Measurements from ENCODE around the gene STOM. TPM values are rescaled to one million over a fixed set of nuclear protein-coding genes. Genes with fewer than 3 reads are reported as not detected.

The STOM gene
- total and polyA plus RNA-seq, 10 of the 15 experiments (the other 5 are each of a cell fraction or from before 2014, with no cell fraction given), result 6.7 to 47.4 (median 39.8) TPM

- ChIA-PET POLR2A (no interaction called here), SMC1A (ENCODE audit: uncharacterized antibody, unreplicated experiment) (interaction anchor here (1.0 kb wide), 1 partner anchor 18 kb away, joined by 3 read pairs; no protein-coding TSS in a partner anchor), CTCF (interaction anchor here (0.8 to 3.3 kb wide), 4 partner anchors 37 to 144 kb away, joined by 3 to 16 read pairs (median 3); no protein-coding TSS in a partner anchor), RAD21 (ENCODE audit: unreplicated experiment) (interaction anchor here (1.7 to 1.8 kb wide), 2 partner anchors 9 to 12 kb away, joined by 3 to 4 read pairs; no protein-coding TSS in a partner anchor)
- TF ChIP-seq POLR2AphosphoS2 (IDR thresholded peaks at IDR 0.05; ENCODE audit: low read depth, low read length) (no peak), GATAD2B (conservative IDR thresholded peaks at IDR 0.05; ENCODE audit: low read depth) (no peak), SIN3A (IDR thresholded peaks at IDR 0.05; ENCODE audit: low read depth, low read length) (no peak), SP1 (IDR thresholded peaks at IDR 0.05; ENCODE audit: low read depth, low read length) (no peak), SKIL (IDR thresholded peaks at IDR 0.05; ENCODE audit: low read depth, poor library complexity, severe bottlenecking) (no peak), CREB1 (IDR thresholded peaks at IDR 0.05; ENCODE audit: low read depth) (no peak), KLF5 (IDR thresholded peaks at IDR 0.05; ENCODE audit: partially characterized antibody) (no peak), IRF4 (IDR thresholded peaks at IDR 0.05; ENCODE audit: low read depth, low read length) (no peak)
- TF ChIP-seq, protein P1, sequence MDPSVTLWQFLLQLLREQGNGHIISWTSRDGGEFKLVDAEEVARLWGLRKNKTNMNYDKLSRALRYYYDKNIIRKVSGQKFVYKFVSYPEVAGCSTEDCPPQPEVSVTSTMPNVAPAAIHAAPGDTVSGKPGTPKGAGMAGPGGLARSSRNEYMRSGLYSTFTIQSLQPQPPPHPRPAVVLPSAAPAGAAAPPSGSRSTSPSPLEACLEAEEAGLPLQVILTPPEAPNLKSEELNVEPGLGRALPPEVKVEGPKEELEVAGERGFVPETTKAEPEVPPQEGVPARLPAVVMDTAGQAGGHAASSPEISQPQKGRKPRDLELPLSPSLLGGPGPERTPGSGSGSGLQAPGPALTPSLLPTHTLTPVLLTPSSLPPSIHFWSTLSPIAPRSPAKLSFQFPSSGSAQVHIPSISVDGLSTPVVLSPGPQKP (IDR thresholded peaks at IDR 0.05; ENCODE audit: low read depth, low read length), result no peak
- TF ChIP-seq, protein P2, sequence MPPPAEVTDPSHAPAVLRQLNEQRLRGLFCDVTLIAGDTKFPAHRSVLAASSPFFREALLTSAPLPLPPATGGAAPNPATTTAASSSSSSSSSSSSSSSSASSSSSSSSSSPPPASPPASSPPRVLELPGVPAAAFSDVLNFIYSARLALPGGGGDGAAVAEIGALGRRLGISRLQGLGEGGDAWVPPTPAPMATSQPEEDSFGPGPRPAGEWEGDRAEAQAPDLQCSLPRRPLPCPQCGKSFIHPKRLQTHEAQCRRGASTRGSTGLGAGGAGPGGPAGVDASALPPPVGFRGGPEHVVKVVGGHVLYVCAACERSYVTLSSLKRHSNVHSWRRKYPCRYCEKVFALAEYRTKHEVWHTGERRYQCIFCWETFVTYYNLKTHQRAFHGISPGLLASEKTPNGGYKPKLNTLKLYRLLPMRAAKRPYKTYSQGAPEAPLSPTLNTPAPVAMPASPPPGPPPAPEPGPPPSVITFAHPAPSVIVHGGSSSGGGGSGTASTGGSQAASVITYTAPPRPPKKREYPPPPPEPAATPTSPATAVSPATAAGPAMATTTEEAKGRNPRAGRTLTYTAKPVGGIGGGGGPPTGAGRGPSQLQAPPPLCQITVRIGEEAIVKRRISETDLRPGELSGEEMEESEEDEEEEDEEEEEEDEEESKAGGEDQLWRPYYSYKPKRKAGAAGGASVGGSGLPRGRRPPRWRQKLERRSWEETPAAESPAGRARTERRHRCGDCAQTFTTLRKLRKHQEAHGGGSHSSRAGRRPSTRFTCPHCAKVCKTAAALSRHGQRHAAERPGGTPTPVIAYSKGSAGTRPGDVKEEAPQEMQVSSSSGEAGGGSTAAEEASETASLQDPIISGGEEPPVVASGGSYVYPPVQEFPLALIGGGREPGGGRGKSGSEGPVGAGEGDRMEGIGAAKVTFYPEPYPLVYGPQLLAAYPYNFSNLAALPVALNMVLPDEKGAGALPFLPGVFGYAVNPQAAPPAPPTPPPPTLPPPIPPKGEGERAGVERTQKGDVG (CRISPR knock-in tag; IDR thresholded peaks at IDR 0.05), result no peak
- in situ Hi-C loops (cut with MboI) (no loop called here), intact Hi-C loops (cut with micrococcal nuclease; ENCODE audit: unreplicated experiment) (no loop called here)
- Histone ChIP-seq H3K27ac (ENCODE audit: control insufficient read depth, insufficient read depth) (no peak overlapping the region), H3K9me3 (replicated peaks; ENCODE audit: control insufficient read depth, insufficient read depth, low read length) (no peaks in the 10 kb centered on the region; the same call in 2 of the 3 replicates), H4K20me1 (ENCODE audit: control insufficient read depth, insufficient read depth) (no peaks in the 10 kb centered on the region), H3K4me1 (ENCODE audit: control insufficient read depth, insufficient read depth, low read length) (peaks cover 29% of the 10 kb centered on the region), H3K79me2 (ENCODE audit: control insufficient read depth, insufficient read depth, low read length) (no peaks in the 10 kb centered on the region; the same call in 1 of the 2 replicates), H3K9ac (ENCODE audit: control insufficient read depth, insufficient read depth, low read length) (no peak overlapping the region), H2AFZ (ENCODE audit: control insufficient read depth, low read depth, low read length) (no peak overlapping the region), H3K4me3 (no peak overlapping the region), H3K36me3 (ENCODE audit: control insufficient read depth in 2 of 2, insufficient read depth in 2 of 2, low read length in 1 of 2) (no peaks in the 10 kb centered on the region), H3K4me2 (ENCODE audit: control insufficient read depth, insufficient read depth) (no peak overlapping the region), H3K27me3 (replicated peaks in 1 of 2; ENCODE audit: control insufficient read depth in 2 of 2, insufficient read depth in 2 of 2, low read length in 1 of 2) (no peaks in the 10 kb centered on the region)
- DNase-seq (ENCODE audit: low read depth, low spot score), result no peak
- BruUV-seq (replicated peaks), result no TSS peak
- FAIRE-seq, result no peak
- ATAC-seq, result no peak
- 92% methylated on average over 3 of the region's 3 CpGs for WGBS (ENCODE audit: insufficient coverage, insufficient replicate concordance, low lambda C conversion rate, missing lambda C conversion rate)
Measured at GRCh38 chr9:121357011-121357410, 13.0 kb downstream of the STOM start.

Measured in GM12878 (cell line).